Measurements from ENCODE around the gene SAMD11.
"Not testable (repeated sequence)": the region's sequence is repeated elsewhere in the genome, so short reads cannot be mapped to it uniquely, and the experiment has no call there.

Gene SAMD11

GRCh38 chr1:946811-947210 is 23.1 kb downstream of the SAMD11 start:
- not testable (repeated sequence) for DNase-seq

DNA sequence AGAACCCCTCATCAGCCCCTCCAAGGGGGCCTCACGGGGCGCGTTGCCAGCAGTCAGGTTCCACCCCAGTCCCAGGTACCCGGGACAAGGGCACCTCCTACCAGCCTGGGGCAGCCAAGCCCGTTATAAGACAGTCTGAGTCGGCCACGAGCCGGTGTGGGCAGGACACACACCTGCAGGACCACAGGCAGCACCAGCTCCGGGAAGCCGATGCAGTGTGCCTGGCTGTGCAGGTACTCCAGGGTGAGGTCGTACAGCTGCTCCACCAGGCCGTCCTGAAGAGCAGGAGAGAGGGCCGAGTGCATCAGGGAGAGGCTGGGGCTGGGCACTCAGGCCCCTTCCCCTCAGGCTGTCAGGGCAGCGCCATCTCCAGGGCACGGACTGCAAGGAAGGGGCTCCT is 24.2 kb downstream of the SAMD11 start:
- DNase-seq = no peak

DNA sequence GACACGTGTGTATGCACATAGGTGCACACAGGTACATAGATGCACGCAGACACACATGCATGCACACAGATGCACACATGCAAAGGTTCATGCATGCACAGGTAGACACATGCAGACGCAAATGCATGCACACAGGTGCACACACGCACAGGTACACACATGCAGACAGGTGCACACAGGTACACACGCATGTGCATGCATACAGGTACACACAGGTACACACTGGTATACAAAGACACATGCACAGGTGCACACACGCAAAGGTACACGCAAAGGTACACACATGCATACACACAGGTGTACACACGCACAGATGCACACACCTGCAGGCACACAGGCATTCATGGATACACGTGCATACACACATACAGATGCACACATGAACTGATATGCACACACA is 26.5 kb downstream of the SAMD11 start:
- no peak for DNase-seq

DNA sequence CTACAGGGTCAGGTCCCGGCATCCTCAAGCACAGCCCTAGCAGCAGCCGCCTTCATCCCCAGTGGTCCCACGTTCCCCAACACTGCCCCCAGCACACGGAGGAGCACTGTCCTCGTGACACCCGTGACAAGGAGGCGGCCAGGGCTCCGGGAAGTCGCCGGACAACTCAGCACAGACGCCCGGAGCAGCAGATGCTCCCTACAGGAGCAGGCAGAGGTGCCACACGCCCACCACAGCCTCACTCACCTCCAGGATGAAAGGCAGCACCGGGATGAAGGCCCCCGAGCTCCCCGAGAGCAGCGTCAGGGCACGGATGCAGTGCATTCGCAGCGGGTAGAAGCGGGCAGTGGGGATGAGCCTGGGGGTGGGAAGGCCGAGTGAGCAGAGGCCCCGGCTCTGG is 27.2 kb downstream of the SAMD11 start:
- no peak for DNase-seq

DNA sequence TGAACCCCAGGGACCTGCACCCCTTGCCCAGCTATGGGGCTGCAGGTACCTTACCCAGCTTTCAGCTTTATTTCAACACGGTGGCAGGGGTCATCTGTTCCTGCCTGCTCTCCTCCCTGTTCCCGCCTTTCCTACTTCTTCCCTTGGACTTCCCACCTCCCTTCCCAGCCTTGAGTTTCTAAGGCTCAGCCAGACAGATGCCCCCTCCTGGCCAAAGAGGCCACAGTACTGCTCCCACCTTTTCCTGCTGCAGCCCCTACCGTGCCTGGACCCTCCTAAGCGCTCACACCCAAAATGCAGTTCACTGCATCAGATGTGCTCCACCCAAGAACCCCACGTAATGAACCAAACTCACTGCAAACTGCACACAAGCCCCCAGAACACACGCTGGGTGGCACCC is 27.6 kb downstream of the SAMD11 start:
- DNase-seq = peak; percentile 12

GRCh38 chr1:952201-952600 is 28.5 kb downstream of the SAMD11 start:
- no peak for DNase-seq

DNA sequence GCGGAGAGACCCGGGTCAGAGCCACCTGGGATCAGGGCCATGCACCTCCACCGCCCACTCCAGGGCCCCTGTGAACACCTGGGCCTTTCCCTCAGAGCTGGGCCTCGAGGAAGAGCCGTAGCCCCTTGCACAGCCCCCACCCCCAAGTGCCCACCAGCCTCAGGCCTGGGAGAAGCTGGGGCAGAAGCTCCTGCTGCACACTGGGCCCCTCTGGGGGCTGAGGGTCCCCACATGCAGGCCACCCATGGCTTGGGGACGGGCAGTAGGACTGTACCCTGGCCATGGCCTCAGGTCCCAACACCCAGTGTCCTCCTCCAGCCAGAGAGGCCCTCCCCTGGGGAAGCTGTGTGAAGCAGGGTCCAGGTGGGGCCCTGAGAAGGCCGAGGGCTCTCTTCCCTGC is 28.9 kb downstream of the SAMD11 start:
- no peak for DNase-seq

DNA sequence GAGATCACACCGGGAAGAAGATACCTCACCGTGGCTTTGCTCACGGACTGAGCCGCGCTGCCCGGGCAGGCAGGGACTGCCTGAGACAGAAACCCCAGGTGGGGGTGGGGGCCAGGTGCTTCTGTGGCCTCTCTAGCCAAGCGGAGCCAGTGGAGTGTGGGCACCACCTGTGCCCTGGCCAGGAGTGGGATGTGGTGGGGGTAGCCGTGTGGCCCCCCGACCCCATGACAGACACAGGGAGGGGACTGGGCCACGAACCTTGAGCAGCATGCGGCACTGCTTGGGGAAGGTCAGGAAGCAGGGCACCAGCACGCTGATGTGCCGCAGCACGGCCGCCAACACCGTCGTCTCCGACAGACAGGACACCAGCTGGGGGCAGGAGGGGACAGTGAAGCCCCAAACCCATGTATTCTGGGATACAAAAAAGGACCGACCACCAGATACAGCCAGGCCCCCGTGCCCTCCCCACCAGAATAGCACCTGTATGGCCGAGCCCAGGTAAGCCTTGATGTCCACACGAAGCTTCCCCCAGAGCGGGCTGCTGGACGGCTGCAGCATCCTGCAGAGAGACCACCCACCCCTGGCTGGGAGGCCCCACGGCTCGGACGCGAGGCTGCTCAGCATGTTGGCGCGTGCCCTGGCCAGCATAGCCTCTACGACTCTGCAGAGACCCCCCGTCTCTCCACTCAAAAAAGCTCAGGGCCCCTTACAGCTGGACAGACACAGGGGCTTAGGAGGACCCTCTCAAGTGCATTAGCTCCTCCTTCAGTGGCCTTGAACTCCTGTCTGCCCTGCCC is 30.0 kb downstream of the SAMD11 start:
- DNase-seq = no peak

DNA sequence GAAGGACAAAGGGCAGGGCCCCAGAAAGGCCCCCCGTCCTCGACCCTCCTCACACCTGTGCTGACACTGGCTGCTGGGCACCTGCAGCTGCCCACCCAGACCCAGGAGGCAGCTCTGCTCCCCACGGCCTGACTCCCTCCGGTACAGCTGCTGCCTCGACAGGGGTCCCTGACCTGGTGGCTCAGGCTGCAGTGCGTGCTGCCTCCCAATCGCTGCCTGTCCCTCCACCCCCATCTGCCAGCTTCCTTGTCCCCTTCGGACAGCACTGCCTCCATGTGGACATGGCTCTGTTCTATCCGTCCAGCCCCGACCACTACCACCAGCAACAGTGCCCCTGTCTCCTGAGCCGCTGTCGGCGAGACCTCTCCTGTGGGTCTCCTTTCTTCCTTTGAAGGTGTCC is 31.2 kb downstream of the SAMD11 start:
- no peak for DNase-seq

- DNase-seq = no peak
These were observed 31.8 kb downstream of the SAMD11 start for GRCh38 chr1:955474-955873.

DNA sequence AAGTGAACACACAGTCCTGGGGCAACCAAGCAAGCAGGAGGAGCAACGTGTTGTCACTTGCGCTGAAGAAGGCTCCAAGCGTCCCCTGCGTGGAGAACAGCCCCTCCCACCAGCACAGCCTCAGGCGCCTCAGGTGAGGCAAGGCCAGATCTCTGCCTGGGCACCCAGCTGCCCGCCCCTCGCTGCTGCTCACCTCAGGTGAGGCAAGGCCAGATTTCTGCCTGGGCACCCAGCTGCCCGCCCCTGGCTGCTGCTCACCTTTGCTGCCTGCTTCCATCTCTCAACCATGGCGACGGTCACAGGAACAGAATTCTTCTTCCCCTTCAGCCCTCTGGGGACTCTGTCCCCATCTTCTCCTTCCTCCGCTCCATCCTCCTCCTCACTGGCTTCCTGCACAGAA is 32.9 kb downstream of the SAMD11 start:
- no peak for DNase-seq

GRCh38 chr1:958823-959730 is 35.4 kb downstream of the SAMD11 start, which contains the start of gene NOC2L:
TSS of gene NOC2L (minus strand) at chr1:959256. CDS start at chr1:959240, 16 bp downstream.
- DNase-seq = peak; percentile 75

DNA sequence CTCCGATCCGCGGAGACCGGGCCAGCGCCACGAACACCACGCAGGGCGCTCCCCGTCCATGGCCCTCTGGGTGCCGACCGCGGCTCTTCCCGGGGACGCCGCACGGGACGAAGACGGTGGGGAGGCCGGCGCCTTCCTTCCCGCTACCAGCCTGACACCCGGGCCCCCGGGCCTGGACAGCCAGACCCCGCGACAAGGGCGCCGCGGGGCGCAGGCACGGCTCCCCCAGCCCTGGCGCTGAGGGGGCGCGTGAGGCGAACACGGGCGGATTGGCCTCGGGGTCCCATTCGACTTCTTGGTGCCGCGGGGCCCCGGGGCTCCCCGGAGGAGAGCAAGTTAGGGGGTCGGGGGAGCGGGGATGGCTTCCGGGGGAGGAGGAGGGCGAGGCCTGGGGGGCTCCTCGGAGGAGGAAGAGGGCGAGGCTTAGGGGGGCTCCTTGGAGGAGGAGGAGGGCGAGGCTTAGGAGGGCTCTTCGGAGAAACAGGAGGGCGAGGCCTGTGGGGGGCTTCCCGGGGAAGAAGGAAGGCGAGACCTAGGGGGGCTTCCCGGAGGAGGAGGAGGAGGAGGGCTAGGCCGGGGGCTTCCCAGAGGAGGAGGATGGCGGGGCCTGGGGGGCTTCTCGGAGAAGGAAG is 36.1 kb downstream of the SAMD11 start:
- DNase-seq = no peak

DNA sequence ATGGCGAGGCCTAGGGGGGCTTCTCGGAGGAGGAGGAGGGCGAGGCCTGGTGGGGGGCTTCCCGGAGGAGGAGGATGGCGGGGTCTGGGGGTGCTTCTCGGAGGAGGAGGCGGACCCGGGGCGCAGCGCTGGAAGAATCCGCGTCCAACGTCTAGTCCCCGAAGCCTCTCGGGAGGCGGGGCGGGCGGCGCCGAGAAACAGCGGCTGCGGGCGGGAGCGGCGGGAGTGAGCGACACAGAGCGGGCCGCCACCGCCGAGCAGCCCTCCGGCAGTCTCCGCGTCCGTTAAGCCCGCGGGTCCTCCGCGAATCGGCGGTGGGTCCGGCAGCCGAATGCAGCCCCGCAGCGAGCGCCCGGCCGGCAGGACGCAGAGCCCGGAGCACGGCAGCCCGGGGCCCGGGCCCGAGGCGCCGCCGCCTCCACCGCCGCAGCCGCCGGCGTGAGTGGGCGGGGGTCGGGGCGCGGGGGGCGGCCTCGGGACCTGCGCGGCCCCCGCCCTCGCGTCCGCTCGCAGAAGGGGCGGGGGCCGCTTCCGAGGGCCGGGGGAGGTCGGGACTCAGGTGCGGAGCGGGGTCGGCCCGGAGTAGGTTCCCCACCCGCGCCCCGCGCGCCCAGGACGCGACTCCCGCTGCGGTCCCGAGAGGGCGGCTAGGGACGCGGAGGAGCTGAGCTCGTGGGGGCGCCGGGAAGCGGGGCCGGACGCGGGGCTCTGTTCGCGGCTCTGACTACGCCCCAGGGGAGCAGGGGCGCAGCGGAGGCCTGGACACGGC is 36.8 kb downstream of the SAMD11 start, which contains the start of gene KLHL17:
Gene KLHL17, plus strand, starts transcription at position 222 of the 769 bp plus-strand sequence. Its CDS starts 110 bp downstream, at position 332.
- peak; percentile 26 for DNase-seq

GRCh38 chr1:961132-961669 is 37.5 kb downstream of the SAMD11 start:
- no peak for DNase-seq

GRCh38 chr1:962381-963300 is 38.9 kb downstream of the SAMD11 start:
- DNase-seq = no peak

DNA sequence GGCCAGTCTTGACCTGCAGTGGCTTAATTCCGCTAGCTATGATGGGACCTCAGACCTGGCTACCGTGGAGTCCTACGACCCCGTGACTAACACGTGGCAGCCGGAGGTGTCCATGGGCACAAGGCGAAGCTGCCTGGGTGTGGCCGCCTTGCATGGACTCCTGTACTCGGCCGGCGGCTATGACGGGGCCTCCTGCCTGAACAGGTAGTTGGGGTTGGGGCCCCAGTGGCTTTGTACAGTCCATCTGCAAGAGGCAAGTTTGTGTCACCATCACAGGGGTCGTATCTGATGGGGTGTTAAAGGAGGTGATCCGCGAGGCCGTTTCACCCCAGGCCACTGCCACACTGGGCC is 39.6 kb downstream of the SAMD11 start:
- no peak for DNase-seq

- no peak for DNase-seq
These were observed 40.2 kb downstream of the SAMD11 start for GRCh38 chr1:963746-964525.

- DNase-seq = no peak
These were observed 41.2 kb downstream of the SAMD11 start for GRCh38 chr1:964691-965525.
